Upper lobe of right lung (tissue), 1 donor: Measurements from ENCODE around the gene TTLL7. TPM values are rescaled to one million over a fixed set of nuclear protein-coding genes. Genes with fewer than 3 reads are reported as not detected.

Experiments used
- ATAC-seq: fragments of 200-7000 bp; cut with Tn5 transposase; one replicate; pipeline ENCODE4 v1.9.1; 2020; ENCODE audit warnings: mild to moderate bottlenecking, moderate library complexity
- DNase-seq: peaks from one replicate; pipeline ENCODE4 v3.0.0-alpha.2; 2020
- H3K27ac ChIP-seq: fragments of 200-600 bp; one replicate; pipeline ENCODE4 v1.8.0; 2022
- H3K27me3 ChIP-seq: fragments of 200-600 bp; one replicate; pipeline ENCODE4 v1.8.0; 2022; ENCODE audit warnings: mild to moderate bottlenecking
- H3K36me3 ChIP-seq: fragments of 200-600 bp; one replicate; pipeline ENCODE4 v1.8.0; 2022
- H3K4me1 ChIP-seq: fragments of 200-600 bp; one replicate; pipeline ENCODE4 v1.8.0; 2022
- H3K4me3 ChIP-seq: fragments of 200-600 bp; one replicate; pipeline ENCODE4 v1.8.0; 2022; ENCODE audit warnings: mild to moderate bottlenecking
- H3K9me3 ChIP-seq: fragments of 200-600 bp; one replicate; pipeline ENCODE4 v1.8.0; 2022
- CTCF ChIP-seq: fragments of 200-600 bp; IDR thresholded peaks from one replicate; pipeline ENCODE4 v1.8.0; 2022; ENCODE audit warnings: antibody characterized with exemption
- intact Hi-C: fragments of 100-400 bp; cut with DNase I; formaldehyde crosslinking; loops from one replicate; pipeline ENCODE4 v1.11.0; 2022
- long read RNA-seq: library from polyadenylated mRNA; unstranded; transcript quantifications from one replicate; pipeline ENCODE4 v2.0.0, GENCODE V29; 2021
- total RNA-seq: library from RNA; stranded (reverse); fragmentation: NEBNext Ultra II Directional; extraction: Animal tissue kit (Norgen Biotek cat#: 25700); gene quantifications from one replicate; pipeline ENCODE4 v1.2.1, GENCODE V29; 2021
- donor health status: DM: no; HTN: yes; CAD: no; lungs with severe emphysema.

The TTLL7 gene
- 16.2 TPM for total RNA-seq
- long read RNA-seq, full-length matches to known transcripts, result 3 of 8 reads
- long read RNA-seq, partial matches to known transcripts, result 1 of 8 reads
- long read RNA-seq, other reads (novel, unspliced or antisense), result 4 of 8 reads

GRCh38 chr1:83998498-83999315 lies at the start of gene TTLL7:
TSS of gene TTLL7 (minus strand) at chr1:83999132. CDS start at chr1:83952211, 46,921 bp downstream.
- peak within 1 kb of the TSS; percentile 73 for H3K4me3 ChIP-seq
- H3K36me3 ChIP-seq, result no peaks in the 10 kb centered on the region
- DNase-seq, result peak; percentile 89
- H3K4me1 ChIP-seq, result no peaks in the 10 kb centered on the region
- no peak for TF ChIP-seq CTCF
- no peaks in the 10 kb centered on the region for H3K9me3 ChIP-seq
- peak; percentile 96 for ATAC-seq
- H3K27ac ChIP-seq, result peak within 1 kb of the TSS; percentile 80
- intact Hi-C loops, result no loop called here
- H3K27me3 ChIP-seq, result no peaks in the 10 kb centered on the region

- Histone ChIP-seq H3K36me3 (no peaks in the 10 kb centered on the region), H3K4me1 (no peaks in the 10 kb centered on the region), H3K27ac (no peak overlapping the region), H3K27me3 (no peaks in the 10 kb centered on the region), H3K9me3 (no peaks in the 10 kb centered on the region), H3K4me3 (no peak overlapping the region)
- no peak for ATAC-seq
- no peak for DNase-seq
- intact Hi-C loops, result no loop called here
- no peak for TF ChIP-seq CTCF
Measured at GRCh38 chr1:84042461-84042860, 43.5 kb upstream of the TTLL7 start.

- H3K27me3 ChIP-seq, result no peaks in the 10 kb centered on the region
- H3K4me3 ChIP-seq, result no peak overlapping the region
- intact Hi-C loops, result no loop called here
- no peaks in the 10 kb centered on the region for H3K4me1 ChIP-seq
- no peak for TF ChIP-seq CTCF
- ATAC-seq, result no peak
- no peak for DNase-seq
- H3K36me3 ChIP-seq, result no peaks in the 10 kb centered on the region
- H3K9me3 ChIP-seq, result no peaks in the 10 kb centered on the region
- no peak overlapping the region for H3K27ac ChIP-seq
Measured at GRCh38 chr1:84037758-84038611, 39.1 kb upstream of the TTLL7 start.

GRCh38 chr1:84031802-84032327 lies 32.9 kb upstream of the TTLL7 start:
- intact Hi-C loops, result no loop called here
- Histone ChIP-seq H3K9me3 (no peaks in the 10 kb centered on the region), H3K4me3 (no peak overlapping the region), H3K36me3 (no peaks in the 10 kb centered on the region), H3K27me3 (no peaks in the 10 kb centered on the region), H3K27ac (no peak overlapping the region), H3K4me1 (no peaks in the 10 kb centered on the region)
- TF ChIP-seq CTCF, result no peak
- DNase-seq (no peak), ATAC-seq (no peak)

- H3K36me3 ChIP-seq, result no peaks in the 10 kb centered on the region
- H3K4me3 ChIP-seq, result no peak overlapping the region
- no peaks in the 10 kb centered on the region for H3K27me3 ChIP-seq
- ATAC-seq, result no peak
- DNase-seq, result no peak
- no peak overlapping the region for H3K27ac ChIP-seq
- no peak for TF ChIP-seq CTCF
- intact Hi-C loops, result no loop called here
- no peaks in the 10 kb centered on the region for H3K4me1 ChIP-seq
- H3K9me3 ChIP-seq, result no peaks in the 10 kb centered on the region
Measured at GRCh38 chr1:84027368-84027767, 28.4 kb upstream of the TTLL7 start.
